ENCODE measurements around the gene HIVEP2. TPM values are rescaled to one million over a fixed set of nuclear protein-coding genes. Genes with fewer than 3 reads are reported as not detected.

HIVEP2 gene
- total and polyA plus RNA-seq, 2 donors (not counting 1 experiment from before 2014, with no cell fraction given): 5.0 to 14.4 TPM

DNA sequence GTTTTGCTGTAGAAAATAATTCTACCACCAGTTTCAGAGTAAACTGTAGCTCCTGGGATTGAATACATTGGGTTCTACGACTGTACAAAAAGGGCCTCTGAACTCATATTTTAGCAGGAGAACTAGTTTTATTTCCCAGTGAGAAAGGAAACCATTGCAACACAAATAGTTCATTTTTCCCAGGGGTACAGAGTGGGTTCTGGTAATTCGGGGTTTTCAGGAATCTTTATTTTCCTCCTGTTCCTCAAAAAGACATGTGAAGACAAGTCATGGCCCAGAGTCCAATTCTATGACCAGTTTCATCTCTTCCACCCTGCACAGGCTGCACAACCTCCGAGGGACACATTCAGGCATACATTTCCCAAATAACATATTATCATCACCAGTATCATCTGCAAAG, 222.1 kb downstream of the HIVEP2 start:
- H3K9me3 ChIP-seq (ENCODE audit: control insufficient read depth, insufficient read depth, low read depth, low read length): no peaks in the 10 kb centered on the region
- no peaks in the 10 kb centered on the region for H3K27me3 ChIP-seq (ENCODE audit: control insufficient read depth, insufficient read depth, low read length)
- no peaks in the 10 kb centered on the region for H3K79me2 ChIP-seq (ENCODE audit: control insufficient read depth, insufficient read depth, low read length)
- no peaks in the 10 kb centered on the region for H4K20me1 ChIP-seq (ENCODE audit: control insufficient read depth, extremely low read depth, insufficient read depth, low read length)
- no peak overlapping the region for H2AFZ ChIP-seq (ENCODE audit: low read length)
- H3K4me2 ChIP-seq (ENCODE audit: extremely low read depth, insufficient read depth, low read length): no peak overlapping the region
- H3K9ac ChIP-seq (ENCODE audit: insufficient read depth, low read length): no peak overlapping the region
- DNase-seq (ENCODE audit: low read depth in 2 of 2): no peak
- H3K4me3 ChIP-seq (replicated peaks in 1 of 4; ENCODE audit: control extremely low read depth in 1 of 4, insufficient read depth in 1 of 4, low read depth in 3 of 4, low read length in 4 of 4): no peak overlapping the region
- no peaks in the 10 kb centered on the region for H3K36me3 ChIP-seq (ENCODE audit: control insufficient read depth, insufficient read depth, low read length)
- H3K27ac ChIP-seq (ENCODE audit: insufficient read depth, low read length): no peak overlapping the region
- TF ChIP-seq CTCF (conservative IDR thresholded peaks at IDR 0.05 in 1 of 2, IDR thresholded peaks at IDR 0.05 in 1 of 2; ENCODE audit: low read depth in 1 of 2, low read length in 2 of 2) (no peak), EZH2 (IDR thresholded peaks at IDR 0.05; ENCODE audit: low read length, missing control alignments) (no peak)
- H3K4me1 ChIP-seq (ENCODE audit: control insufficient read depth, extremely low read depth, insufficient read depth, low read length): no peaks in the 10 kb centered on the region

DNA sequence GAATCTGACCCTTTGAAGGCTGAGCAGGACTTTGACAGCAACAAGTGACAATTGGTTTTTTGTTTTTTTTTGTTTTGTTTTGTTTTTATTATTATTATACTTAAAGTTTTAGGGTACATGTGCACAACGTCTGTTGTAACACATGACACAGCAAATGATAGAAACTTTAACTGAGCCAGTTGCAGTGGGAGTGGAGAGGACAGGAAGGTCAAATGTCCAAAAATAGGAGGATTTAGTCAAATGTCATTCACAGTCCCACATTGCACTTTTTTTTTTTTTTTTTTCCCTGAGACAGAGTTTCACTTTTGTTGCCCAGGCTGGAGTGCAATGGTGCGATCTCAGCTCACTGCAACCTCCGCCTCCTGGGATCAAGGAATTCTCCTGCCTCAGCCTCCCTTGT, 223.0 kb downstream of the HIVEP2 start:
- Histone ChIP-seq H4K20me1 (ENCODE audit: control insufficient read depth, extremely low read depth, insufficient read depth, low read length) (no peaks in the 10 kb centered on the region), H3K36me3 (ENCODE audit: control insufficient read depth, insufficient read depth, low read length) (no peaks in the 10 kb centered on the region), H3K4me2 (ENCODE audit: extremely low read depth, insufficient read depth, low read length) (no peak overlapping the region), H3K9ac (ENCODE audit: insufficient read depth, low read length) (no peak overlapping the region), H3K79me2 (ENCODE audit: control insufficient read depth, insufficient read depth, low read length) (no peaks in the 10 kb centered on the region), H3K4me3 (replicated peaks in 1 of 4; ENCODE audit: control extremely low read depth in 1 of 4, insufficient read depth in 1 of 4, low read depth in 3 of 4, low read length in 4 of 4) (no peak overlapping the region), H3K9me3 (ENCODE audit: control insufficient read depth, insufficient read depth, low read depth, low read length) (no peaks in the 10 kb centered on the region), H2AFZ (ENCODE audit: low read length) (no peak overlapping the region), H3K27me3 (ENCODE audit: control insufficient read depth, insufficient read depth, low read length) (no peaks in the 10 kb centered on the region), H3K4me1 (ENCODE audit: control insufficient read depth, extremely low read depth, insufficient read depth, low read length) (no peaks in the 10 kb centered on the region), H3K27ac (ENCODE audit: insufficient read depth, low read length) (no peak overlapping the region)
- DNase-seq (ENCODE audit: low read depth in 2 of 2): no peak
- TF ChIP-seq EZH2 (IDR thresholded peaks at IDR 0.05; ENCODE audit: low read length, missing control alignments) (no peak), CTCF (conservative IDR thresholded peaks at IDR 0.05 in 1 of 2, IDR thresholded peaks at IDR 0.05 in 1 of 2; ENCODE audit: low read depth in 1 of 2, low read length in 2 of 2) (no peak)

GRCh38 chr6:142721215-142721920, 223.6 kb downstream of the HIVEP2 start:
- H3K4me1 ChIP-seq (ENCODE audit: control insufficient read depth, extremely low read depth, insufficient read depth, low read length): no peaks in the 10 kb centered on the region
- H3K9me3 ChIP-seq (ENCODE audit: control insufficient read depth, insufficient read depth, low read depth, low read length): no peaks in the 10 kb centered on the region
- DNase-seq (ENCODE audit: low read depth in 2 of 2): no peak
- no peaks in the 10 kb centered on the region for H3K79me2 ChIP-seq (ENCODE audit: control insufficient read depth, insufficient read depth, low read length)
- no peaks in the 10 kb centered on the region for H4K20me1 ChIP-seq (ENCODE audit: control insufficient read depth, extremely low read depth, insufficient read depth, low read length)
- H2AFZ ChIP-seq (ENCODE audit: low read length): no peak overlapping the region
- H3K27ac ChIP-seq (ENCODE audit: insufficient read depth, low read length): no peak overlapping the region
- H3K27me3 ChIP-seq (ENCODE audit: control insufficient read depth, insufficient read depth, low read length): no peaks in the 10 kb centered on the region
- no peak overlapping the region for H3K4me2 ChIP-seq (ENCODE audit: extremely low read depth, insufficient read depth, low read length)
- no peaks in the 10 kb centered on the region for H3K36me3 ChIP-seq (ENCODE audit: control insufficient read depth, insufficient read depth, low read length)
- no peak overlapping the region for H3K9ac ChIP-seq (ENCODE audit: insufficient read depth, low read length)
- no peak overlapping the region for H3K4me3 ChIP-seq (replicated peaks in 1 of 4; ENCODE audit: control extremely low read depth in 1 of 4, insufficient read depth in 1 of 4, low read depth in 3 of 4, low read length in 4 of 4)
- TF ChIP-seq EZH2 (IDR thresholded peaks at IDR 0.05; ENCODE audit: low read length, missing control alignments) (no peak), CTCF (conservative IDR thresholded peaks at IDR 0.05 in 1 of 2, IDR thresholded peaks at IDR 0.05 in 1 of 2; ENCODE audit: low read depth in 1 of 2, low read length in 2 of 2) (no peak)

Measured in fibroblast of lung (primary cell).